GM12874 (cell line): Measurements from ENCODE around the gene PID1.

Experiments used
- CTCF ChIP-seq: IDR thresholded peaks from 2 replicates; pipeline ENCODE4 v1.5.1; 2011; ENCODE audit warnings: low read depth, mild to moderate bottlenecking, control low read depth, low read length, moderate library complexity; ENCODE audit not compliant: insufficient read depth

Gene PID1

GRCh38 chr2:229261599-229261998 is 9.5 kb downstream of the PID1 start:
- no peak for TF ChIP-seq CTCF

GRCh38 chr2:229261076-229261475 is 10.0 kb downstream of the PID1 start:
- TF ChIP-seq CTCF, result no peak

GRCh38 chr2:229257985-229258384 is 13.1 kb downstream of the PID1 start:
- no peak for TF ChIP-seq CTCF

- TF ChIP-seq CTCF, result no peak
These were observed 14.7 kb downstream of the PID1 start for GRCh38 chr2:229256376-229256775.

GRCh38 chr2:229254206-229254605 is 16.9 kb downstream of the PID1 start:
- no peak for TF ChIP-seq CTCF

GRCh38 chr2:229252996-229253395 is 18.1 kb downstream of the PID1 start:
- TF ChIP-seq CTCF, result no peak

- no peak for TF ChIP-seq CTCF
These were observed 18.8 kb downstream of the PID1 start for GRCh38 chr2:229252280-229252679.

GRCh38 chr2:229249536-229249935 is 21.6 kb downstream of the PID1 start:
- no peak for TF ChIP-seq CTCF
